ENCODE measurements around the gene GOSR2.
"Not testable (repeated sequence)": the region's sequence is repeated elsewhere in the genome, so short reads cannot be mapped to it uniquely, and the experiment has no call there.

The GOSR2 gene

DNA sequence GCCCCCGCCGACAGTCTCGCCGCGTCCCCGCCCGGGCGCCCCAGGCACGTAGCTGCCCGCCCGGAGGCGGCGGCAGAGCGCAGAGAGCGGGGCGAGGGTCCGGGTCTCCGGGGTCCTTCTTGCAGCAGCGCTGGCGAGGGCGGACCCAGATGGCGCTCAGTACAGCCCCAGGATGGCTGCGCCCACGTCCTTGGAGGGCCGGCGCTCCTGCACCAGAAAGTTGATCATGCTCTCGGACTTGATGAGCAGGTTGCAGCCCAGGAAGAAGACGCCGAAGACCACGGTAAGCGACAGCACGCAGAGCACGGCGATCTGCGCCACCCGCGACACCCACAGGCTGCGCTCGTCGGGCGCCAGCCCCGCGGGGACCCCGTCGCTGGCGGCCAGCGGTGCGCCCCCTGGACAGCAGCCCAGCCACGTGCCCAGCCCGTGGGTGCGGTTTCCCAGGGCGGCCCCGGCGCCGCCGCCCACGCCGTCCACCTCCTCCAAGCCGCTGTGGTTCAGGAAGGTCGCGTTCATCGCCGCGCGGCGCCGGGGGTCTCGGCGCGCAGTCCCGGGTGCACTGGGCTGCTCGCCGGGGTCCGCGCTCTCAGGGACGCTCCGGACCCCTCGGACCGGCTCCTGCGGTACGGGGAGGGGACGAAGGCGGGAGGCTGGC lies 55.7 kb downstream of the GOSR2 start:
- H3K27ac Mint-ChIP-seq (ENCODE audit: low read depth): no peak overlapping the region
- peaks cover 56% of the 10 kb centered on the region for H3K27me3 Mint-ChIP-seq
- no peaks in the 10 kb centered on the region for H3K9me3 Mint-ChIP-seq
- DNase-seq (ENCODE audit: low spot score in 2 of 2): no peak
- H3K4me1 Mint-ChIP-seq: peaks cover 15% of the 10 kb centered on the region
- ATAC-seq (replicated peaks; ENCODE audit: extremely low read depth, poor library complexity, severe bottlenecking): no peak
- H3K36me3 Mint-ChIP-seq (ENCODE audit: insufficient read depth): peaks cover 1% of the 10 kb centered on the region
- H3K4me3 Mint-ChIP-seq: peak overlapping the region; percentile 76

DNA sequence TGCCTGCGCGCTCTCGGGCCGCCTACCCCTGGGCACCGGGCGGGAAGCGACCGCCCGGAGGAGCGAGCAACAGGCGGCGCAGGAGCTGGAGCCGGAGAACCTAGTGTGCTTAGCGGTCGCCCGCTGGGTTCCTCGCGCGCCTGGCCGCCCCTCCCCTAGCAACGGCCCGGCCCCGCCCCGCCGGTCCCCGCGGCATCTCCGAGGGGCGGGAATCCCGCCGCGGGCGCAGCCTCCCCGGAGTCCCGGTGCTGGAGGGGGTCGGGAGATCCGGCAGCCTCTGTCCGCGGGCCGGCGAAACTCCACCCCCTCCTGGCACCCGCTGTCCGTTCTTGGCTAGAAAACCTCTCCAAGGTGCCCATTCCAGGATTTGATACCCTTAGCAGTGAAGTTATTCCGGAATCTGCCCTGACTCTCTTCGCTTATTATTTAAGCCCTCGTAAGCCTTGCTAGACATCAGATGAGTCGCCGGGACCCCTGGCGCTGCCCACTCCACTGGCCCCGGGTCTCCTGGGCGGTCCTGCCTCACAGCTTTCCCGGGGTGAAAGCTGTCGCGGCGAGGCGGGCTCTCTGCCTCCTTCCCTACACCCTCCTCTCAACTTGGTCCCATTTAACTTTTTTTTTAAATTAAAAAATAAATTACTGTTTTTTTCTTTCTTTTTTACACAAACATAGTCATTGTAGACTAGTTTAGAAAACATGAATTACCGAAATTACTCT lies 56.3 kb downstream of the GOSR2 start, which contains the start of gene RPRML:
Gene RPRML (minus strand): TSS at position 107 of the 717 bp plus-strand sequence. CDS start 246 bp downstream, outside the sequence.
- no peak for DNase-seq (ENCODE audit: low spot score in 2 of 2)
- H3K27me3 Mint-ChIP-seq: peaks cover 55% of the 10 kb centered on the region

GRCh38 chr17:46982577-46982976 lies 59.6 kb downstream of the GOSR2 start:
- H3K9me3 Mint-ChIP-seq: no peaks in the 10 kb centered on the region
- no peak overlapping the region for H3K4me3 Mint-ChIP-seq
- DNase-seq (ENCODE audit: low spot score in 2 of 2) (no peak), ATAC-seq (replicated peaks; ENCODE audit: extremely low read depth, poor library complexity, severe bottlenecking) (no peak)
- peaks cover 44% of the 10 kb centered on the region for H3K27me3 Mint-ChIP-seq
- no peak overlapping the region for H3K27ac Mint-ChIP-seq (ENCODE audit: low read depth)
- no peaks in the 10 kb centered on the region for H3K36me3 Mint-ChIP-seq (ENCODE audit: insufficient read depth)
- H3K4me1 Mint-ChIP-seq: peaks cover 15% of the 10 kb centered on the region

More for the DNA sequence above, 56.3 kb downstream of the GOSR2 start, which contains the start of gene RPRML:
- no peak for ATAC-seq (replicated peaks; ENCODE audit: extremely low read depth, poor library complexity, severe bottlenecking)
- H3K4me3 Mint-ChIP-seq: peak within 1 kb of the TSS; percentile 76
- peaks cover 1% of the 10 kb centered on the region for H3K36me3 Mint-ChIP-seq (ENCODE audit: insufficient read depth)
- H3K9me3 Mint-ChIP-seq: no peaks in the 10 kb centered on the region
- peak within 1 kb of the TSS; percentile 46 for H3K27ac Mint-ChIP-seq (ENCODE audit: low read depth)
- peaks cover 15% of the 10 kb centered on the region for H3K4me1 Mint-ChIP-seq

DNA sequence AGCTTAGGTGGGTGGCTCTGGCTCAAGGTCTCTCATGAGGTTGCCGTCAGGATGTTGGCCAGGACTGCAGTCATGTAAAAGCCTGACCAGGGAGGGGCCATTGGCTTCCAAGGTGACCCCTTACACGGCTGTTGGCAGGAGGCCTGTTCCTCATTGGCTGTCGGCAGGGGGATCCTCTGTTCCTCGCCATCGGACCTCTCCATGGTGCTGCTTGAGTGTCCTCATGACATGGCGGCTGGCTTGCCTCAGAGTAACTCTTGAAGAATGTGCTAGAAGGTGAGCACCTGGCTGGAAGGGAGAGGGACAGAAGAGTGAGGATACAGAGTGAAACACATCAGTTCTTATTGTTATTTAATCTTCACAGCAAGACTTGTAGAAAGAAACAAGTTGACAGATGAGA lies 60.8 kb downstream of the GOSR2 start:
- no peaks in the 10 kb centered on the region for H3K36me3 Mint-ChIP-seq (ENCODE audit: insufficient read depth)
- peaks cover 10% of the 10 kb centered on the region for H3K4me1 Mint-ChIP-seq
- DNase-seq (ENCODE audit: low spot score in 2 of 2) (no peak), ATAC-seq (replicated peaks; ENCODE audit: extremely low read depth, poor library complexity, severe bottlenecking) (no peak)
- H3K27ac Mint-ChIP-seq (ENCODE audit: low read depth): no peak overlapping the region
- no peaks in the 10 kb centered on the region for H3K9me3 Mint-ChIP-seq
- H3K4me3 Mint-ChIP-seq: no peak overlapping the region
- H3K27me3 Mint-ChIP-seq: peaks cover 46% of the 10 kb centered on the region

GRCh38 chr17:46984341-46984740 lies 61.4 kb downstream of the GOSR2 start:
- Mint-ChIP-seq H3K27me3 (peaks cover 51% of the 10 kb centered on the region), H3K27ac (ENCODE audit: low read depth) (no peak overlapping the region), H3K9me3 (no peaks in the 10 kb centered on the region), H3K4me1 (peaks cover 10% of the 10 kb centered on the region), H3K36me3 (ENCODE audit: insufficient read depth) (no peaks in the 10 kb centered on the region), H3K4me3 (no peak overlapping the region)
- DNase-seq (ENCODE audit: low spot score in 2 of 2): no peak
- no peak for ATAC-seq (replicated peaks; ENCODE audit: extremely low read depth, poor library complexity, severe bottlenecking)

DNA sequence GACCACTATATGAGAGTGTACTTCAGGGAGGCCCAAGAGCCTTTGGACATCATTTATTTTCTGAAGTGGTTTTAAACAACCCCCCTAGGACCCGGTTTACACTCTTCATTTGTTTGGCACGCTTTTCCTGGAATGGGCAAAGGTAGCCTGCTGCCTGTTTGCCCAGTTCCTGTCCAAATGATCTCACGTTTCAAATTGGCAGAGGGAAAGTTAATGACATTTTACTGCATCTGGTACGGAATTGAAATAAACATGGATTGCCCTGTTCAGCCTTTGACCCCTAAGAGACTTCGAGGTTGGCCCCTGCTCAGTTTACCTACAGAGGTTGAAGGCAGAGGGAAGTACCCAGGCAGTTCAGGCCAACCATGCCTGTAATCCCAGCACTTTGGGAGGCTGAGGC lies 61.9 kb downstream of the GOSR2 start:
- H3K4me3 Mint-ChIP-seq: no peak overlapping the region
- H3K36me3 Mint-ChIP-seq (ENCODE audit: insufficient read depth): no peaks in the 10 kb centered on the region
- ATAC-seq (replicated peaks; ENCODE audit: extremely low read depth, poor library complexity, severe bottlenecking) (no peak), DNase-seq (ENCODE audit: low spot score in 2 of 2) (no peak)
- peaks cover 51% of the 10 kb centered on the region for H3K27me3 Mint-ChIP-seq
- H3K27ac Mint-ChIP-seq (ENCODE audit: low read depth): no peak overlapping the region
- H3K9me3 Mint-ChIP-seq: no peaks in the 10 kb centered on the region
- H3K4me1 Mint-ChIP-seq: peaks cover 6% of the 10 kb centered on the region

GRCh38 chr17:46986366-46986765 lies 63.4 kb downstream of the GOSR2 start:
- Mint-ChIP-seq H3K27me3 (peaks cover 36% of the 10 kb centered on the region), H3K9me3 (no peaks in the 10 kb centered on the region), H3K4me1 (no peaks in the 10 kb centered on the region), H3K4me3 (no peak overlapping the region), H3K36me3 (ENCODE audit: insufficient read depth) (no peaks in the 10 kb centered on the region), H3K27ac (ENCODE audit: low read depth) (no peak overlapping the region)
- no peak for ATAC-seq (replicated peaks; ENCODE audit: extremely low read depth, poor library complexity, severe bottlenecking)
- DNase-seq (ENCODE audit: low spot score in 2 of 2): no peak

- not testable (repeated sequence) for ATAC-seq (replicated peaks; ENCODE audit: extremely low read depth, poor library complexity, severe bottlenecking); H3K27ac Mint-ChIP-seq (ENCODE audit: low read depth); H3K9me3 Mint-ChIP-seq; H3K36me3 Mint-ChIP-seq (ENCODE audit: insufficient read depth); H3K4me1 Mint-ChIP-seq; H3K4me3 Mint-ChIP-seq; DNase-seq (ENCODE audit: low spot score in 2 of 2)
- peaks cover 35% of the 10 kb centered on the region for H3K27me3 Mint-ChIP-seq
Observed at GRCh38 chr17:46987927-46988326, 65.0 kb downstream of the GOSR2 start.

DNA sequence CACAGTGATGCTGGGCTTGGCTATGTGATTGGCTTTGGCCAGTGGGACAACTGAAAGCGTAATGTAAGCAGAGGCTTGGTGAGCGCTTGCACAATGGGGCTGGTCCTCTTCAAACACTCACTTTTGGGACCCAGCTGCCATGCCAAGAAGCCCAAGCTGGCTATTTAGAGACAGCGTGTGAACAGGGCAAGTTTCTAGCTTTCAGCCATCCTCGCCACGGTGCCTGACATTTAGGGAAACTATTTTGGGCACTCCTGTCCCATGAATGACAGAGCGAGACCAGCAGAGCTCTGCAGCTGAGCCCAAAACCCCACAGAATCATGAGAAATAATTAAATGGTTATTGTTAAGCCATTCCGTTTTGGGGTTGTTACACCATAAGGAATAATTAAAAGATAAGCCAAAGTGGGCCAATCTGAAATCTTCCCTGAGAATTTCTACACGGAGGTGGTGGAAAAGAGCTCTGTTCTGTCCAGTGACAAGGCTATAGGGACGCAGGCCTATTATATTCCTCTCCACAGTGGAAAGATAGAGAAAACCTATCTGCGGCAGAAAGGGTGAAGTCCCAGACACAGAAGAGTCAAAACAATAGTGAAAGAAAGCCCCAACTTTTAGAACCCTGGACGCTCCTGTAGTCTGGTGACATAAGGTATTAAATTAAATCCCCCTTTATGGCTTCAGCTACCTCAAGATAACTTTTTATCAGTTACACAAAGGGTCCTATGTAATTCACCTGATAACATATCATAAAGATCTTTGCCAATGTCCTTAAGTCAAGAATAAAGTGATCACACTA lies 66.9 kb downstream of the GOSR2 start:
- H3K27me3 Mint-ChIP-seq: peaks cover 35% of the 10 kb centered on the region
- H3K36me3 Mint-ChIP-seq (ENCODE audit: insufficient read depth): no peaks in the 10 kb centered on the region
- no peaks in the 10 kb centered on the region for H3K4me1 Mint-ChIP-seq
- H3K9me3 Mint-ChIP-seq: no peaks in the 10 kb centered on the region
- DNase-seq (ENCODE audit: low spot score in 2 of 2): no peak
- ATAC-seq (replicated peaks; ENCODE audit: extremely low read depth, poor library complexity, severe bottlenecking): no peak
- no peak overlapping the region for H3K4me3 Mint-ChIP-seq
- H3K27ac Mint-ChIP-seq (ENCODE audit: low read depth): no peak overlapping the region

DNA sequence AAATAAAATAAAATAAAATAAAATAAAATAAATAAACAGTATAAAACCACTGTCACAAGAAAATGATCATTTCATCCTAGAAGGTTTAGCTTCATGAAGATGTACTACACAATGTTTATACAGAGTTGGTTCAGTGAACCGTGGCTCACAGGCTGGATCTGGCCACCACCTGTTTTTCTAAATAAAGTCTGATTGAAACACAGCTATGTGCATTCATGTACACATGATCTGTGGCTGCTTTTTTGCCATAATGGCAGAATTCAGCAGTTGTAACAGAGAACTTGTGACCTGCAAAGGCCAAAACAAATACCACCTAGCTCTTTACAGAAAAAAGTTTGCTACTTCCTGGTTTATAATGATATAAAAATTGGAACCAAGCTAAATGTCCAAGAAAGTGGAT lies 68.7 kb downstream of the GOSR2 start:
- ATAC-seq (replicated peaks; ENCODE audit: extremely low read depth, poor library complexity, severe bottlenecking) (no peak), DNase-seq (ENCODE audit: low spot score in 2 of 2) (no peak)
- no peaks in the 10 kb centered on the region for H3K36me3 Mint-ChIP-seq (ENCODE audit: insufficient read depth)
- H3K27ac Mint-ChIP-seq (ENCODE audit: low read depth): no peak overlapping the region
- H3K27me3 Mint-ChIP-seq: peaks cover 30% of the 10 kb centered on the region
- H3K4me3 Mint-ChIP-seq: no peak overlapping the region
- no peaks in the 10 kb centered on the region for H3K9me3 Mint-ChIP-seq
- no peaks in the 10 kb centered on the region for H3K4me1 Mint-ChIP-seq
